Glomerular endothelial cell (primary cell): ENCODE results near the gene CREM. TPM values are rescaled to one million over a fixed set of nuclear protein-coding genes. Genes with fewer than 3 reads are reported as not detected.
"Not testable (repeated sequence)": the region's sequence is repeated elsewhere in the genome, so short reads cannot be mapped to it uniquely, and the experiment has no call there.

ENCODE experiments used
- DNase-seq: peaks from one replicate; pipeline ENCODE4 v3.0.0-alpha.2; 2011; ENCODE audit warnings: low read depth, low spot score; ENCODE audit errors: extremely low read depth
- total RNA-seq: library from RNA; depleted of rRNA; stranded (reverse); fragments of >200 nt; gene quantifications from 2 replicates; pipeline ENCODE4 v1.2.3, GENCODE V29; 2015

Gene CREM
- total RNA-seq, result 68.5 and 80.1 TPM in 2 replicates

- DNase-seq, result peak; percentile 64
These were observed at the start of gene CREM for GRCh38 chr10:35126530-35127288. Gene CREM, plus strand, starts transcription at chr10:35126846. Its CDS starts 10,990 bp downstream, at chr10:35137836.

GRCh38 chr10:35079265-35079664 lies 47.4 kb upstream of the CREM start:
- DNase-seq, result no peak

GRCh38 chr10:35079763-35080162 lies 46.9 kb upstream of the CREM start:
- no peak for DNase-seq

DNA sequence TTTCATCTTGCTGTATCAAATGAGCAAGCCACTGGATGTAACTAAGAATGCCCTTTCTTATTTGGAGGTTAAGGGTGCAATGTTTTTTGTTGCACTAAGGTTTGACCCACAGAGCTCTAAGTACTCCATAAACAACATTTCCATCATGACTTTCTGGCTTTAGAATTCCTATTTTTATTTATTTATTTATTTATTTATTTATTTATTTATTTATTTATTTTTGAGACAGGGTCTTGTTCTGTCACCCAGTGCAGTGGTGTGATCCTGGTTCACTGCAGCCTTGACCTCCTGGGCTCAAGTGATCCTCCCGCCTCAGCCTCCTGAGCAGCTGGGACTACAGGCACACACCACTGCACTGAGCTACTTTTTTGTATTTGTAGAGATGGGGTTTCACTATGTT lies 46.4 kb upstream of the CREM start:
- DNase-seq, result not testable (repeated sequence)

DNA sequence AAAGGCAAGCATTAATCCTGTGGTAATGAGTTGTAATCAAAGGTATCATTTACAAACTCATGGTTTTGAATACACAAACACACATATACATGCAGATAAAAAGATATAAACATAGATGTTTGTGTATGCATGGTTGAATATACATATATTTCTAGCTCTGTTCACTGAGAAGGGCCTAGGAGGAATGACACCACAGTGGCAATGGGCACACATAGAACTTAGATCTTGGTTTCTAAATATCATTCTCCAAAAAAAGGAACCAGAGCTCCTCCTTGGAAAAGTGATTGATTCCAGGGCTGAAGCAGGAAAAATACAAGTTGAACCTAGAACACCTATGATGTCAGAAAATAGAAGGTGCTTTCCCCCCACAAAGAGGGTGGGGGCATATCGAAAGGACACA lies 43.4 kb upstream of the CREM start:
- no peak for DNase-seq

- DNase-seq, result no peak
These were observed 37.0 kb upstream of the CREM start for GRCh38 chr10:35089611-35090161.

DNA sequence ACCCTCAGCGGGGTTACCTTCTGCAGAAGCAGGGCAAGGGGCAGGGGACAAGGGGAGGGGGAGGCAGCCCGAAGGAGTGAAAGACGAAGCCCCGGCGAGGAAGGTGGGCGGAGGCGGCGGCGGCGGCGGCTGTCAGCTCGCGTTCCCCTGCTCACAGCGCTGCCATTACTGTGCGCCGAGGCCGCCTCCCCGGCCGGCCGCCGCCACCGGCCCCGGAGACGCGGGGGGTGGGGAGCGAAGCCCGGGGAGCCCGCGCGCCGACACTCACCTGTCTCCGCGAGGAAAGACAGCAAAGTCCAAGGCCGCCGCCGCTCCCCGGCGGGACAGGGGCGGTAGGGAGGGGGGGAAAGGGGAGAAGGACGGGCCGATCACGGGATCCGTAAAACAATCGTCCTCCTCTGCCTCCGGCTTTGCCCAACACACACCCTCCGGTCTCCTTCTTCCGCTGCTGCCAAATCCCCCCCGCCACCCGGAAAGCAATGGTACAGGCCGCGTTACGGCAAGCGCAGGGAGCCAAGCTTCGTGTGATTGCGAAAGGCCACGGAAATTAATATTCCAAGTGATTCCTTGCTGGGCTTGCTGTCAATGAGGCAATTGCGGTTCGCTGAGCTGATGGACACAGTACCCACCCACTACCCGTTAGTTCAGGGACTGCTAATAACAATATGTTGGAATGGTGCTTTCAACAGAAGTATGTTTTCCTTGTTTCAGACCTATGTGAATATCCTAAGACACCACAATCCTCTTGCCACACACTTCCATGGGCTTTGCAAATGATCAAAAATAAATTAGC lies 36.3 kb upstream of the CREM start, which contains the start of gene CUL2:
Gene CUL2, minus strand, starts transcription at position 180 of the 793 bp plus-strand sequence. CDS start 19,024 bp downstream, outside the sequence.
- peak; percentile 68 for DNase-seq

DNA sequence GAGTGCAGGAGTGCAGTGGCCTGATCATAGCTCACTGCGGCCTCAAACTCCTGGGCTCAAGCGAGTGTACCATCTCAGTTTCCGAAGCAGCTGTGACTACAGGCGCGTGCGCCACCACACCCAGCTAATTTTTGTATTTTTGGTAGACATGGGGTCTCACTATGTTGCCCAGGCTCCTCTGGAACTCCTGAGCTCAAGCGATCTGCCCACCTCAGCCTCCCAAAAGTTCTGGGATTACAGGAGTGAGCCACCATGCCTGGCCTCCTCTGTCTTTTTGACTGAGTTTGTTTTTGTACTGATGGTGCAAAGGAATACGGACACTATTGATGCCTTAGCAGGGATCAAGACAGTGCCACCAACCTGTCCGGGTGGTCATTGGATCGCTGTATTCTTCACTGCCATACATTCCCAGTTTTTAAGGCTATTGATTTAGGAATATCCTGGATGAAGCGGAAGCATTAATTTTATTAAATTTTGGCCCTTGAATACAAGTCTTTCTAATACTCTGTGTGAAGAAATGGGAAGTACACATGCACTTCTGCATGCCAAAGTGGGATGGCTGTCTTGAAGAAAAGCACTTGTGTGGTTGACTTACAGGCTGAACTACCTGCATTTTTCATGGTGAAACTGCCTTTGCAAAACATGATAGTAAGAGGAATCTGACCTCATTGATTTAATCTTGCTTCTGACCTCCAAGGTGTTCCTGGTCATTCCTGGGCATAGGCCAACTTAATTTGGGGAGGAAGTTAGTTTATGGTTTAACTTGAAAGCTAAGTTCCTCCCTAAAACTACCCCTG lies 34.5 kb upstream of the CREM start:
- DNase-seq, result no peak

- DNase-seq, result no peak
These were observed 33.8 kb upstream of the CREM start for GRCh38 chr10:35092851-35093250.

GRCh38 chr10:35096312-35096711 lies 30.3 kb upstream of the CREM start:
- no peak for DNase-seq

DNA sequence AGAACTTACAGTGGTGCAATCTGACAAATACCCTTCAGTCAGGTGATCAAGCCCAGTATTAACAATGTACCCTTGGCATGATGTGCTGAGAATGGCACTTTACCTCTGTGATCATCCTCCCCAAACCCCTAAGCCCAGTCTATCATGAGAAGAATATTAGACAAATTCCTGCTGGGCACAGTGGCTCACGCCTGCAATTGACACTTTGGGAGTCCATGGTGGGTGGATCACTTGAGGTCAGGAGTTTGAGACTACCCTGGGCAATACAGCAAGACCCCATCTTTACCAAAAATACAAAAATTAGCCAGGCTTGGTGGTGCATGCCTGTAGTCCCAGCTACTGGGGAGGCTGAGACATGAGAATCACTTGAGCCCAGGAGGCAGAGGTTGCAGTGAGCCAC lies 29.1 kb upstream of the CREM start:
- no peak for DNase-seq

- no peak for DNase-seq
These were observed 22.8 kb upstream of the CREM start for GRCh38 chr10:35103882-35104281.

- DNase-seq, result no peak
These were observed 14.1 kb upstream of the CREM start for GRCh38 chr10:35112571-35112970.

- no peak for DNase-seq
These were observed 7.3 kb upstream of the CREM start for GRCh38 chr10:35119378-35119777.

- no peak for DNase-seq
These were observed 2.1 kb upstream of the CREM start for GRCh38 chr10:35124540-35124939.

- no peak for DNase-seq
These were observed 550 bp upstream of the CREM start for GRCh38 chr10:35126062-35126529.

GRCh38 chr10:35127289-35127891 lies 744 bp downstream of the CREM start:
- no peak for DNase-seq

GRCh38 chr10:35129185-35129674 lies 2.6 kb downstream of the CREM start:
- no peak for DNase-seq

GRCh38 chr10:35130663-35131062 lies 4.0 kb downstream of the CREM start:
- DNase-seq, result no peak

DNA sequence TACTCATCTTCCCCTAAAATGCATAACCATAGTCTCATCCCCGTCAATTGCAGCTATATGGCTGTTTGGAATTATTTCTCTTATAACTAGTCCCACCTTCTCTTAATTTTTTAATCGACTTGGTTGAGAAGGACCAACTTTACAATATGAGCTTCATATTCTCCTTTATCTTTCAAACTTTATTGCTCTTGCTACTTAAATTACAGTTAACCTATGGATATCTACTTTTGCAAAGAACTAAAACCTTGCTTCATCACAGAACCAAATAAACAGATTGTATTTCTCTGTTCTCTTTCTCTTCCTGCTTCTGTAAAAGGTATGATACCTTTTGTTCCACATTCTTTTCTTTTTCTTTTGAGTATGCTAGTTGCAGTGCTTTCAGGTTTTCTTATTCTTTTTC lies 6.1 kb downstream of the CREM start:
- no peak for DNase-seq
